GM12878 (cell line): ENCODE data around the gene BCL10. TPM values are rescaled to one million over a fixed set of nuclear protein-coding genes. Genes with fewer than 3 reads are reported as not detected.

Source experiments
- ATAC-seq: fragments of 200-7000 bp; cut with Tn5 transposase; 3 replicates; pipeline ENCODE4 v1.9.1; 2020; ENCODE audit warnings: mild to moderate bottlenecking, moderate library complexity
- BruUV-seq: library from RNA; stranded (reverse); fragments of 400-500 nt; replicated peaks from 2 replicates; lab custom pipeline; 2021; lab: Mats Ljungman, UMichigan
- CTCF ChIA-PET: fragments of 300-600 bp; sonication (Branson Sonifier 250); formaldehyde crosslinking; extraction: SDS; loops from one replicate; lab custom pipeline; 2021; ENCODE audit warnings: inconsistent platforms; lab: Yijun Ruan, JAX
- POLR2A ChIA-PET: fragments of 350-600 bp; formaldehyde crosslinking; extraction: SDS; loops from one replicate; lab custom pipeline; 2021; ENCODE audit warnings: inconsistent platforms; lab: Charles Lee
- RAD21 ChIA-PET: fragments of 300-600 bp; sonication (Branson Sonifier 250); formaldehyde crosslinking; loops from one replicate; lab custom pipeline; 2023; ENCODE audit warnings: antibody characterized with exemption; ENCODE audit not compliant: unreplicated experiment; lab: Charles Lee
- SMC1A ChIA-PET: fragments of 300-600 bp; sonication (Branson Sonifier 250); formaldehyde crosslinking; loops from one replicate; lab custom pipeline; 2023; ENCODE audit not compliant: unreplicated experiment, uncharacterized antibody; lab: Charles Lee
- DNase-seq: peaks from one replicate; pipeline ENCODE4 v3.0.0-alpha.2; 2011; ENCODE audit warnings: low read depth, low spot score
- FAIRE-seq: peaks from 3 replicates; lab custom pipeline; 2011; peaks lifted over from hg19 to GRCh38; lab: Jason Lieb, UNC
- H2AFZ ChIP-seq: 2 replicates; pipeline ENCODE4 v1.6.0; 2011; ENCODE audit warnings: low read depth, low read length, control low read depth; ENCODE audit not compliant: control insufficient read depth
- H3K27ac ChIP-seq: 2 replicates; pipeline ENCODE4 v1.5.1; 2011; ENCODE audit warnings: control low read depth; ENCODE audit not compliant: control insufficient read depth, insufficient read depth
- H3K27me3 ChIP-seq, 2 experiments: replicated peaks in 1 of 2; 2 replicates each; pipeline versions ENCODE4 v1.6.0 to v1.6.1; 2011; ENCODE audit warnings: low read length in 1 of 2; ENCODE audit not compliant: control insufficient read depth in 2 of 2, insufficient read depth in 2 of 2
- H3K36me3 ChIP-seq, 2 experiments: 2 replicates each; pipeline ENCODE4 v1.5.1; 2011; ENCODE audit warnings: low read length in 1 of 2; ENCODE audit not compliant: control insufficient read depth in 2 of 2, insufficient read depth in 2 of 2
- H3K4me1 ChIP-seq: 2 replicates; pipeline ENCODE4 v1.6.1; 2011; ENCODE audit warnings: mild to moderate bottlenecking, low read length, moderate library complexity, mixed read lengths; ENCODE audit not compliant: control insufficient read depth, insufficient read depth
- H3K4me2 ChIP-seq: 2 replicates; pipeline ENCODE4 v1.6.0; 2011; ENCODE audit warnings: control low read depth; ENCODE audit not compliant: control insufficient read depth, insufficient read depth
- H3K4me3 ChIP-seq: fragments of 200-600 bp; sonication (generic); 2 replicates; pipeline ENCODE4 v1.5.1; 2016
- H3K79me2 ChIP-seq: 2 replicates; pipeline ENCODE4 v1.6.0; 2011; ENCODE audit warnings: low read length; ENCODE audit not compliant: control insufficient read depth, insufficient read depth
- H3K9ac ChIP-seq: 2 replicates; pipeline ENCODE4 v1.8.0; 2011; ENCODE audit warnings: low read length, control low read depth, mixed read lengths; ENCODE audit not compliant: control insufficient read depth, insufficient read depth
- H3K9me3 ChIP-seq: replicated peaks from 3 replicates; pipeline ENCODE4 v1.5.1; 2011; ENCODE audit warnings: mild to moderate bottlenecking, low read length; ENCODE audit not compliant: control insufficient read depth, insufficient read depth
- H4K20me1 ChIP-seq: 2 replicates; pipeline ENCODE4 v1.6.0; 2011; ENCODE audit not compliant: control insufficient read depth, insufficient read depth
- ATF2 ChIP-seq: IDR thresholded peaks from 2 replicates; pipeline ENCODE4 v1.6.1; 2012; ENCODE audit warnings: low read length, inconsistent platforms
- ATF7 ChIP-seq: fragments of 450-650 bp; IDR thresholded peaks from 2 replicates; pipeline ENCODE4 v1.6.1; 2016; ENCODE audit warnings: low read depth, mild to moderate bottlenecking
- BHLHE40 ChIP-seq, 2 experiments: fragments of 450-650 bp in 1 of 2; IDR thresholded peaks; 2 replicates each; pipeline ENCODE4 v1.6.1; 2011 to 2017; ENCODE audit warnings: low read depth in 2 of 2, borderline replicate concordance in 1 of 2, improper control_type of control experiment in 1 of 2, low read length in 1 of 2, mild to moderate bottlenecking in 1 of 2
- HSF1 ChIP-seq: fragments of 150-350 bp; IDR thresholded peaks from 2 replicates; pipeline ENCODE4 v1.6.1; 2014; ENCODE audit warnings: mild to moderate bottlenecking, low read depth, low read length
- IKZF2 ChIP-seq, 2 experiments: fragments of 450-650 bp; IDR thresholded peaks; 2 replicates each; pipeline ENCODE4 v1.6.1; 2017; ENCODE audit warnings: mild to moderate bottlenecking in 2 of 2, moderate library complexity in 2 of 2
- IRF4 ChIP-seq: IDR thresholded peaks from 2 replicates; pipeline ENCODE4 v1.6.1; 2011; ENCODE audit warnings: low read depth, low read length
- WGBS: methylation state at CpG from one replicate; pipeline ENCODE4 v1.1.6; 2016; ENCODE audit warnings: low lambda C conversion rate; ENCODE audit not compliant: insufficient replicate concordance, insufficient coverage; ENCODE audit errors: missing lambda C conversion rate; 5-methylcytosine and 5-hydroxymethylcytosine counted together
- in situ Hi-C: fragments of 300-500 bp; cut with MboI; formaldehyde crosslinking; loops from 9 replicates; pipeline ENCODE4 v1.14.3; 2018; ENCODE audit warnings: mixed read lengths
- intact Hi-C: fragments of 100-400 bp; cut with micrococcal nuclease; formaldehyde crosslinking; loops from one replicate; pipeline ENCODE4 v1.14.2; 2022; ENCODE audit not compliant: unreplicated experiment
- polyA plus RNA-seq, 11 experiments: library from polyadenylated mRNA; depleted of rRNA in 4 of 11; unstranded in 6 of 11; stranded (reverse) in 5 of 11; fragments of >200 nt; fragmentation: Nextera tagmentation in 4 of 11; fragmentation: Illumina TruSeq in 1 of 11; extraction: Ambion mirVana in 4 of 11; extraction: Trizol in 1 of 11; gene quantifications; 1 replicate in 1 of 11; 2 replicates in 10 of 11; pipeline versions ENCODE4 v1.2.1 to v1.2.3, GENCODE V29; 2011 to 2016; ENCODE audit warnings: inconsistent platforms in 2 of 11, missing spikeins in 2 of 11, low read depth in 1 of 11
- total RNA-seq, 4 experiments: library from RNA; depleted of rRNA in 3 of 4; stranded (reverse); fragments of >200 nt in 3 of 4; fragmentation: Illumina TruSeq in 1 of 4; extraction: Trizol in 1 of 4; gene quantifications; 2 replicates each; pipeline versions ENCODE4 v1.2.1 to v1.2.3, GENCODE V29; 2013 to 2021

The BCL10 gene
- total and polyA plus RNA-seq, 10 of the 15 experiments (the other 5 are each of a cell fraction or from before 2014, with no cell fraction given) = 10.6 to 35.2 (median 19.5) TPM

GRCh38 chr1:85264150-85264549 lies 12.3 kb downstream of the BCL10 start:
- H2AFZ ChIP-seq = no peak overlapping the region
- no peak overlapping the region for H3K27ac ChIP-seq
- FAIRE-seq (no peak), ATAC-seq (no peak), DNase-seq (no peak)
- H3K9me3 ChIP-seq = no peaks in the 10 kb centered on the region
- 89% methylated on average over 2 of the region's 2 CpGs for WGBS
- H3K4me3 ChIP-seq = no peak overlapping the region
- no peaks in the 10 kb centered on the region for H3K27me3 ChIP-seq
- peaks cover 3% of the 10 kb centered on the region for H3K79me2 ChIP-seq
- no TSS peak for BruUV-seq
- CTCF ChIA-PET = interaction anchor here (0.9 to 12.1 kb wide), 4 partner anchors 9 to 319 kb away, joined by 3 to 229 read pairs (median 7); partner anchors contain the start of gene BCL10
- in situ Hi-C loops (no loop called here), intact Hi-C loops (no loop called here)
- H3K4me2 ChIP-seq = no peak overlapping the region
- SMC1A ChIA-PET = interaction anchor here (1.5 to 11.0 kb wide), 2 partner anchors 9 to 11 kb away, joined by 4 to 110 read pairs; partner anchors contain the start of gene BCL10
- no peaks in the 10 kb centered on the region for H3K4me1 ChIP-seq
- H4K20me1 ChIP-seq = no peaks in the 10 kb centered on the region
- RAD21 ChIA-PET = interaction anchor here (1.0 to 1.4 kb wide), 2 partner anchors 12 to 236 kb away, joined by 3 to 5 read pairs; partner anchors contain the start of gene BCL10
- peaks cover 0 to 14% of the 10 kb centered on the region in 2 experiments; a peak in 3 of 4 replicates for H3K36me3 ChIP-seq
- no peak for TF ChIP-seq BHLHE40 (IDR thresholded peaks at IDR 0.05; ENCODE audit: borderline replicate concordance in 1 of 2, low read depth in 2 of 2, low read length in 1 of 2)
- TF ChIP-seq IRF4 = no peak
- no peak for TF ChIP-seq ATF7
- no peak for TF ChIP-seq ATF2
- no peak for TF ChIP-seq HSF1
- TF ChIP-seq IKZF2 (IDR thresholded peaks at IDR 0.05) = no peak
- POLR2A ChIA-PET = interaction anchor here (6.6 kb wide), 1 partner anchor 10 kb away, joined by 61 read pairs; the partner anchor contains the start of gene BCL10
- H3K9ac ChIP-seq = no peak overlapping the region
